ENCODE results near the gene SASH1. TPM values are rescaled to one million over a fixed set of nuclear protein-coding genes. Genes with fewer than 3 reads are reported as not detected.

The SASH1 gene
- total RNA-seq, 1 experiment from 2014 or later: 42.0 TPM

DNA sequence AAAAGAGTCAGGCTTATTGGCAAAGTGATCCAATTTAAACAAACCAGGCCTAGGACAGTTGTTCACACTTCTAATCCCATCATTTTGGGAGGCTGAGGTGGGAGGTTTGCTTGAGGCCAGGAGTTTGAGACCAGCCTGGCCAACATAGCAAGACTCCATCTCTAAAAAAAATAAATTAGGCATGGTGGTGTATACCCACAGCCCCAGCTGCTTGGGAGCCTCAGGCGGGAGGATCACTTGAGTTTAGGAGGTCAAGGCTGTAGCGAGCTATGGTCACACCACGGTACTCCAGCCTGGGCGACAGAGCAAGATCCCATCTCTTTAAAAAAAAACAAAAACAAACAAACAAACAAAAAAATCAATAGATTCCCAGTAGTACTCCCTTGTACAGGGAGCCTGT, 86.8 kb downstream of the SASH1 start:
- H3K9me3 Mint-ChIP-seq (ENCODE audit: unreplicated experiment): no peaks in the 10 kb centered on the region
- intact Hi-C loops (cut with micrococcal nuclease; ENCODE audit: unreplicated experiment): no loop called here
- H3K4me3 Mint-ChIP-seq (ENCODE audit: unreplicated experiment): no peak overlapping the region
- ChIA-PET CTCF (no interaction called here), POLR2A (no interaction called here)
- Histone ChIP-seq H3K9me3 (no peaks in the 10 kb centered on the region), H3K4me1 (peaks cover 27% of the 10 kb centered on the region), H3K36me3 (ENCODE audit: control insufficient read depth, insufficient read depth, low read length) (no peaks in the 10 kb centered on the region), H3K4me3 (ENCODE audit: low read depth, low read length) (no peak overlapping the region), H3K27me3 (replicated peaks; ENCODE audit: control insufficient read depth, insufficient read depth, low read length) (no peaks in the 10 kb centered on the region)
- H3K27me3 Mint-ChIP-seq (ENCODE audit: insufficient read depth, unreplicated experiment): no peaks in the 10 kb centered on the region
- peaks cover 8% of the 10 kb centered on the region for H3K36me3 Mint-ChIP-seq (ENCODE audit: insufficient read depth, unreplicated experiment)
- TF ChIP-seq, protein P1, sequence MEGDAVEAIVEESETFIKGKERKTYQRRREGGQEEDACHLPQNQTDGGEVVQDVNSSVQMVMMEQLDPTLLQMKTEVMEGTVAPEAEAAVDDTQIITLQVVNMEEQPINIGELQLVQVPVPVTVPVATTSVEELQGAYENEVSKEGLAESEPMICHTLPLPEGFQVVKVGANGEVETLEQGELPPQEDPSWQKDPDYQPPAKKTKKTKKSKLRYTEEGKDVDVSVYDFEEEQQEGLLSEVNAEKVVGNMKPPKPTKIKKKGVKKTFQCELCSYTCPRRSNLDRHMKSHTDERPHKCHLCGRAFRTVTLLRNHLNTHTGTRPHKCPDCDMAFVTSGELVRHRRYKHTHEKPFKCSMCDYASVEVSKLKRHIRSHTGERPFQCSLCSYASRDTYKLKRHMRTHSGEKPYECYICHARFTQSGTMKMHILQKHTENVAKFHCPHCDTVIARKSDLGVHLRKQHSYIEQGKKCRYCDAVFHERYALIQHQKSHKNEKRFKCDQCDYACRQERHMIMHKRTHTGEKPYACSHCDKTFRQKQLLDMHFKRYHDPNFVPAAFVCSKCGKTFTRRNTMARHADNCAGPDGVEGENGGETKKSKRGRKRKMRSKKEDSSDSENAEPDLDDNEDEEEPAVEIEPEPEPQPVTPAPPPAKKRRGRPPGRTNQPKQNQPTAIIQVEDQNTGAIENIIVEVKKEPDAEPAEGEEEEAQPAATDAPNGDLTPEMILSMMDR (IDR thresholded peaks at IDR 0.05; ENCODE audit: insufficient read depth in 1 of 2, low read depth in 1 of 2, low read length in 1 of 2, severe bottlenecking in 1 of 2, unreplicated experiment in 1 of 2): no peak
- DNase-seq: no peak
- no peak overlapping the region for H3K27ac Mint-ChIP-seq (ENCODE audit: unreplicated experiment)
- H3K4me1 Mint-ChIP-seq (ENCODE audit: low read depth, unreplicated experiment): peaks cover 16% of the 10 kb centered on the region
- BruUV-seq (replicated peaks): no TSS peak

DNA sequence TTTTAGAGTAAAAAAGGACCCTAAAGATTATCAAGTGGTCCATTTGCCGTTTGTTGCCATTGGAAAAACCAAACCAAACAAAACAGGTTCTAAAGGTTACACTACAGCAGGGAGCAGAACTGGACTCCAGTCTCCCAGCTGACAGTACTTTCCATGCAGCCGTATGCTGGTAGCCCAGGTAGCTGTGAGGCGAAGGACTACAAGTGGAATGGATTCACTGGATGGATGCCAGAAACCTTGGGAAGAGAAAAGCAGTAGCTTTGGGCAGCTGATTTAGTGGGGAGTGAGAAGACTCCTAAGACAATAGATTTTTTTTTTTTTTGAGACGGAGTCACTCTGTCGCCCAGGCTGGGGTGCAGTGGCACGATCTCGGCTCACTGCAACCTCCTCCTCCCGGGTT, 88.3 kb downstream of the SASH1 start:
- no peak overlapping the region for H3K27ac Mint-ChIP-seq (ENCODE audit: unreplicated experiment)
- TF ChIP-seq, protein P1 (IDR thresholded peaks at IDR 0.05; ENCODE audit: insufficient read depth in 1 of 2, low read depth in 1 of 2, low read length in 1 of 2, severe bottlenecking in 1 of 2, unreplicated experiment in 1 of 2): no peak
- peaks cover 14% of the 10 kb centered on the region for H3K36me3 Mint-ChIP-seq (ENCODE audit: insufficient read depth, unreplicated experiment)
- H3K36me3 ChIP-seq (ENCODE audit: control insufficient read depth, insufficient read depth, low read length): no peaks in the 10 kb centered on the region
- DNase-seq: no peak
- ChIA-PET CTCF (no interaction called here), POLR2A (interaction anchor here (0.5 kb wide), 1 partner anchor 88 kb away, joined by 17 read pairs; the partner anchor contains the start of gene SASH1)
- H3K9me3 ChIP-seq: no peaks in the 10 kb centered on the region
- peaks cover 16% of the 10 kb centered on the region for H3K4me1 Mint-ChIP-seq (ENCODE audit: low read depth, unreplicated experiment)
- H3K4me3 ChIP-seq (ENCODE audit: low read depth, low read length): no peak overlapping the region
- H3K9me3 Mint-ChIP-seq (ENCODE audit: unreplicated experiment): no peaks in the 10 kb centered on the region
- no TSS peak for BruUV-seq (replicated peaks)
- no peak overlapping the region for H3K4me3 Mint-ChIP-seq (ENCODE audit: unreplicated experiment)
- peaks cover 27% of the 10 kb centered on the region for H3K4me1 ChIP-seq
- H3K27me3 ChIP-seq (replicated peaks; ENCODE audit: control insufficient read depth, insufficient read depth, low read length): no peaks in the 10 kb centered on the region
- H3K27me3 Mint-ChIP-seq (ENCODE audit: insufficient read depth, unreplicated experiment): no peaks in the 10 kb centered on the region
- intact Hi-C loops (cut with micrococcal nuclease; ENCODE audit: unreplicated experiment): no loop called here

DNA sequence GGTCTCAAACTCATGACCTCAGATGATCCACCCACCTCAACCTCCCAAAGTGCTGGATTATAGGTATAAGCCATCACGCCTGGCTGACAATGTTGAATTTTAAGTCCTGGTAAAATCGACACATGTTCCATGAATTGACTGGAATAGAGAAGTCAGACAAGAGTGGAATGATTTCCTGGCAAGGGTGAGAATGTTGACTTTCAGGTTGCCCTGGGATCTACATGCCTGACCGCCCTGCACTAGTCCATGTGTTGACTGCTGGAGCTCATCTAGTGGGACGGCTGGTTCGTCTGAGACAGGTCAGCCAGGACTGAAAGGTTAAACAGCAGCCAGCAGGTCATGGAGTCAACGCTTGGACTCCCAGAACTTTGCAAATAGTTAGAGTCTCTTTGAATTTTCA, 88.8 kb downstream of the SASH1 start:
- H3K27me3 ChIP-seq (replicated peaks; ENCODE audit: control insufficient read depth, insufficient read depth, low read length): no peaks in the 10 kb centered on the region
- intact Hi-C loops (cut with micrococcal nuclease; ENCODE audit: unreplicated experiment): no loop called here

More for the DNA sequence above, 88.8 kb downstream of the SASH1 start:
- CTCF ChIA-PET: no interaction called here
- peaks cover 24% of the 10 kb centered on the region for H3K4me1 ChIP-seq
- no peak overlapping the region for H3K4me3 ChIP-seq (ENCODE audit: low read depth, low read length)
- Mint-ChIP-seq H3K36me3 (ENCODE audit: insufficient read depth, unreplicated experiment) (peaks cover 14% of the 10 kb centered on the region), H3K27ac (ENCODE audit: unreplicated experiment) (no peak overlapping the region), H3K9me3 (ENCODE audit: unreplicated experiment) (no peaks in the 10 kb centered on the region), H3K27me3 (ENCODE audit: insufficient read depth, unreplicated experiment) (no peaks in the 10 kb centered on the region), H3K4me3 (ENCODE audit: unreplicated experiment) (no peak overlapping the region), H3K4me1 (ENCODE audit: low read depth, unreplicated experiment) (peaks cover 11% of the 10 kb centered on the region)
- TF ChIP-seq, protein P1 (IDR thresholded peaks at IDR 0.05; ENCODE audit: insufficient read depth in 1 of 2, low read depth in 1 of 2, low read length in 1 of 2, severe bottlenecking in 1 of 2, unreplicated experiment in 1 of 2): no peak
- H3K9me3 ChIP-seq: no peaks in the 10 kb centered on the region
- POLR2A ChIA-PET: interaction anchor here (0.5 kb wide), 1 partner anchor 89 kb away, joined by 17 read pairs; the partner anchor contains the start of gene SASH1
- BruUV-seq (replicated peaks): no TSS peak
- DNase-seq: peak; percentile 30 to 48
- no peaks in the 10 kb centered on the region for H3K36me3 ChIP-seq (ENCODE audit: control insufficient read depth, insufficient read depth, low read length)
